Kidney tubule cell (primary cell): ENCODE measurements around the gene CNTD1.
A peak's percentile ranks its signal among the peaks of the same experiment; 100 is the strongest.

Experiments
- DNase-seq: peaks from one replicate; pipeline ENCODE4 v3.0.0-alpha.2; 2018; ENCODE audit warnings: low spot score

Gene CNTD1

DNA sequence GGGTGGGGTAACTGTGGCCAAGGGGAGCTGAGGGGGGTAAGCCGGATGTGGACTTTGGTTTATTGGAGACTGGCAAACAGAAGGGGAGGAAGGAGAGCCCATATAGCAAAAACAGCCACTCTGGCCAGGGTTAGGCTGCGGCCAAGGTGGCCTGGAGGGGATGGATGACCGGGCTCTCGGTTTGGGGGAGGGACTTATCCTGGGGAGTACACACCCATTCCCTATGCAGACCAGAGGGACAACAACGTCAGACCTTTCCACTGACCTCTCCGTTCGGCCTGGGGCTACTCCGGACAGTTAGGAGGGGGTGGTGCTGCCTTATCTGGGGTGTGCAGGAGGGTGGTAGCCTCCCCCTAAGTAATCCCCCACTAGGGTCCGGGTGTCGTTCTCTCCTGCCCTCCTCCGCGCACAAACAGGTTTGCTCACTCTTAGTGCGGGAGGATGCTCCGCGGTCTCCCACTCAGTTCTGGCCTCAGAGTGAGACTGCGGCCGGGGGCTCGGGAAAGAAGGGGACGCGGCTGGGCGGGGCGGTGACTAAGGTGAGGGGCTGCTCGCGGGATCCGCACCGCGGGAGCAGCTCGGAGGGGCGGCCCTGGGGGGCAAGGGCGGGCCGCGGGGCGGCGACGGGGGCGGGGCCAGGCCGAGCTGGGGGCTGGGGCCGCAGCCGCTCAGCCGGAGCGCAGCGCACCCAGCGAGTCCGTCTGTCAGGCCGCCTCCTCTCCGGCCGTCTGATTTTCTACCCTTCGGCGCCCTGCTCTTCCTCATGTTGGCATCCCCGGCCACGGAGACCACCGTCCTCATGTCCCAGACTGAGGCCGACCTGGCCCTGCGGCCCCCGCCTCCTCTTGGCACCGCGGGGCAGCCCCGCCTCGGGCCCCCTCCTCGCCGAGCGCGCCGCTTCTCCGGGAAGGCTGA lies 18.5 kb upstream of the CNTD1 start, which contains the start of gene WNK4:
TSS of gene WNK4 (plus strand) at position 675 of the 915 bp plus-strand sequence. CDS start at position 764, 89 bp downstream.
- peak; percentile 65 for DNase-seq

DNA sequence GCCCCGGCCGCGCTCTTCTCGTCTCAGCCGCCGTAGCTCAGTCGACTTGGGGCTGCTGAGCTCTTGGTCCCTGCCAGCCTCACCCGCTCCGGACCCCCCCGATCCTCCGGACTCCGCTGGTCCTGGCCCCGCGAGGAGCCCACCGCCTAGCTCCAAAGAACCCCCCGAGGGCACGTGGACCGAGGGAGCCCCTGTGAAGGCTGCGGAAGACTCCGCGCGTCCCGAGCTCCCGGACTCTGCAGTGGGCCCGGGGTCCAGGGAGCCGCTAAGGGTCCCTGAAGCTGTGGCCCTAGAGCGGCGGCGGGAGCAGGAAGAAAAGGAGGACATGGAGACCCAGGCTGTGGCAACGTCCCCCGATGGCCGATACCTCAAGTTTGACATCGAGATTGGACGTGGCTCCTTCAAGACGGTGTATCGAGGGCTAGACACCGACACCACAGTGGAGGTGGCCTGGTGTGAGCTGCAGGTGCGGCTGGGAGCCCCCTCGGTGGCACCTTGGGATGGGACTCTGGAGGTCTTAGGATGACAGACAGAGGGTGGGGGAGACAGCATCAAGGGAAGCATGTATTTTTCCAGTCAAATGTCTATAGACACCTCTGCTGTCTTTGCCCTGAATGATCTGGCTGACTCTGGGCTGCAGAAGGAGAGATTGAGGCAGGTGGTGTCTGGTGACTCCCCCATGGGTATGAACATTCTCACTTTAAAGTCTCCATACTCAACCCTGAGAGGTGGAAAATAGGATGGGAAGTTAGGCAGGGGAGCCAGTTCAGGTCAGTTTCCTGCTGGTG lies 17.6 kb upstream of the CNTD1 start:
- DNase-seq = no peak

DNA sequence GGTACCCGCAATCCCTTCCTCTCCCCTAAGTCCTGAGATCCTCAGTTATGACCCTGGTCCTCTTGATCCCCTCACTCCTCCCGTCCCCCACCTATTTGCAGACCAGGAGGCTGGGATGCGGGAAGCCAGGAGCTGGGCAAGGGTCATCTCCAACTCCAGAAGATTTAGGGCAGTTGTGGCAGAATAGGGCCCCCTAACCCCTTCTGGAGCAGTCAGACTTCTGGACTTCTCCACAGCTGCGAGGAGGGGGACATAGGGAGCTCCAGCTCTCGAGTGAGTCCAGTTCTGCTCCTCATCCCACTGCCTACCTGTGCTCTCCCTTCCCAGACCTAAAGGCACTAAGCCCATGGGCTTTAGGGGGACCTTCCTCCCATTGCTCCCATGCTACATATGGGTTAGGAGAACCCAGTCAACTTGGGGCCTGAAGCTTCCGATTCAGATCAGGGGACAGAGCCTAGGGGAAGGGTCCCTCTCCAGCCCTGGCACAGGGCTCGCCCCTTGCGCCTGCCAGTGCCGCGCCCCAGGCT lies 17.0 kb upstream of the CNTD1 start:
- no peak for DNase-seq

DNA sequence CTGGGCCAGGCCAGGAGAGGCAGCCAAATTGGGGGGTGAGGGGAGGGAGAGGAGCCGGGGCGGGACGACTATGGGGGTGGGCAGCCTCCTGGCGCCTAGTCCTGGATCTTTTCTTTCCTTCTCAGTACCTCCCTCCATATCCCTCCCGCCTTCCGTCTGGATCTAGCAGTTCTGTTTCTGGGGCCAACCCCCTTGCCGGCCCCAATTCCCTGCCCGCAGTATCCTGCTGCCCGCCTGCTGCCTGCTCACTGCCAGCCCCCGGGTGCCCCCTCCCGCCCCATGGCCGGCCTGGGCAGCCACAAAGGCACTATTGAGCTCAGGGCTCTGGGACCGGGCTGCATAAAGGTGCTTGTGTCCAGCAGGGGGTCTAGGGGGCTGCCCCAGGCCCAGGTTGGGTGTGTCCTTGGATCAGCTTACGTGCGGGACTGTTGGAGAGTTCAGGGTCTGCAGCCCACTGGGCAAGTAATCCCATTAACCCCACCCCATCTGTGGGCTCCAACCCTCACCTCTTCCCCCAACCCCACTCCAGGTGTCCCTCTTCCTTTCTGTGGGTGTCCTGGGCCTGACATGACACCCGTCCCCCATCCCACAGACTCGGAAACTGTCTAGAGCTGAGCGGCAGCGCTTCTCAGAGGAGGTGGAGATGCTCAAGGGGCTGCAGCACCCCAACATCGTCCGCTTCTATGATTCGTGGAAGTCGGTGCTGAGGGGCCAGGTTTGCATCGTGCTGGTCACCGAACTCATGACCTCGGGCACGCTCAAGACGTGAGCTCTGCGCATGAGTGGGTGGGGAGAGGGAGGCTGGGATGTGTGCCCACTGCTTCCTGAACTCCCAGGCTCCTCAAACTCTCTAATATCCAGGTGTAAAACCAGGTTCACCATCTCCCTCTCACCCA lies 16.2 kb upstream of the CNTD1 start:
- no peak for DNase-seq

DNA sequence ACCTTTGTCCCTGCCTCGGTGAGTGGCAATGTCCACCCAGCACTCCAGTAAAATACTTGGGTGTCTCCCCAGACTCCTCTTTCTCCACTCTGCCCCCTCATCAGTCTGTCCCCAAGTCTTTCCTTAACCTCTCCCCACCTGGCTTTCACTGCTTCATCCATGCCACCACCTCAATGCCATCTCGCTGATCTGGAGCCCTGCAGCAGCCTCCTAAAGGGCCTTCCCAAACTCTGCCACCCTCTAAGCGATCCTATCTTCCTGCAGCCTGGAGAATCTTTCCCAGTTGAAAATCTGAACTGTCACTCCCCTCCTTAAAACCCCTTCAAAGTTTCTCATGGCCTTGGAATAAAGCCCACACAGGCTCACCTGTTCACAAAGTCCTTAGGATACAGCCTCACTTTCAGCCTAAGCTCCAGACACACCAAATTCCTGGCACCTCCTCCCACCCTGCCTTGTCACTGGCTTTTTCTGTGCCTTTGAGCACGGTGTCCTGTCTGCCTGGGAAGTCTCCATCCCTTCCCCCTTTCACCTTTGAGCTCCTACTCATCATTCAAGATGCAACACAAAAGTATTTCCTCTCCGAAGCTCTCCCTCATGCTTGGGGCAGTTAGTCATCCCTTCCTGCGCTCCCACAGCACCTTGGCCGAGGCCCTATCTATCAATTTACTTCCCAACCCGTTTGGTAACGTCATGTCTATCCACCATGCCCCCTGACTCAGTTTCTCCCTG lies 15.4 kb upstream of the CNTD1 start:
- DNase-seq = peak; percentile 96

DNA sequence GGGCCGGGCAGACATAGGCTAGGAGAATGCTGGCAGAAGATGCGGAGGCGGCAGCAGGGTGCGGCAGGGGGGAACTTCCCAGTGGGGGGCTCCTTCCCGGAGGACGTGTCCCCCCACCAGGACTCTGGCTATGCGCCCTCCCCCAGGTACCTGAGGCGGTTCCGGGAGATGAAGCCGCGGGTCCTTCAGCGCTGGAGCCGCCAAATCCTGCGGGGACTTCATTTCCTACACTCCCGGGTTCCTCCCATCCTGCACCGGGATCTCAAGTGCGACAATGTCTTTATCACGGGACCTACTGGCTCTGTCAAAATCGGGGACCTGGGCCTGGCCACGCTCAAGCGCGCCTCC lies 14.9 kb upstream of the CNTD1 start:
- no peak for DNase-seq

DNA sequence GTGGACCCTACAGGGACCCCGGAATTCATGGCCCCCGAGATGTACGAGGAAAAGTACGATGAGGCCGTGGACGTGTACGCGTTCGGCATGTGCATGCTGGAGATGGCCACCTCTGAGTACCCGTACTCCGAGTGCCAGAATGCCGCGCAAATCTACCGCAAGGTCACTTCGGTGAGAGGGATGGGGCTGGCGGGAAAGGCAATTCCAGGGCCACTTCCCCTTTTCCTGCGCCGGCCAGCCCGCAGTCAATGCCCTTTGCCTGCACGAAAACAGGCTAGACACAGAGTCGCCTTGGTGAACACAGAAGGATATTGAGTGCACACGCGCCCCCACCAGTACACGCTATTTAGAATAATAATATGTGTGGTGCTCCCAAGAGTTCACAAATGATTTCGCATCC lies 14.3 kb upstream of the CNTD1 start:
- DNase-seq = no peak

DNA sequence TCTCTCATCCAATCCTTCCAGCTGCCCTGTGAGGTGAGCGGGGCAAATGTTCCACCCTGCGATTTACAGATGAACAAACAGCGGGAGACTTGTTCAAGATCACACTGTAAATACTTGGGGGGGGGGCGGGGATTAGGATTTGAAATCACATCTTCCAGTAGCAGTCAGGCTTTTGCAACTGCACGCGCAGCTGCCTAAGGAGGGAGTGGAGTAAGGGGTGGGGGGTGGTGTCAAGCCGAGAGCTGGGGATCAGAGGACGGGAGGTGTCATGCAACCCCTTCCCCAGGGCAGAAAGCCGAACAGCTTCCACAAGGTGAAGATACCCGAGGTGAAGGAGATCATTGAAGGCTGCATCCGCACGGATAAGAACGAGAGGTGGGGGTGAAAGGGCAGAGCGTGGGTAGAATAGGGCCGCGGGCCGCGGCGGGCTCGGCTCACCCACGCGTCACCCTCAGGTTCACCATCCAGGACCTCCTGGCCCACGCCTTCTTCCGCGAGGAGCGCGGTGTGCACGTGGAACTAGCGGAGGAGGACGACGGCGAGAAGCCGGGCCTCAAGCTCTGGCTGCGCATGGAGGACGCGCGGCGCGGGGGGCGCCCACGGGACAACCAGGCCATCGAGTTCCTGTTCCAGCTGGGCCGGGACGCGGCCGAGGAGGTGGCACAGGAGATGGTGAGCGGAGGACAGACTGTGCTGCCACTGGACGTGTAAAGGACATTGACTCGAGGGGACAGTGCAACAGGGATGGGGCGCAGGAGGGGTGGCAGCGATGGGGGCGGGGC lies 13.7 kb upstream of the CNTD1 start:
- DNase-seq = no peak

DNA sequence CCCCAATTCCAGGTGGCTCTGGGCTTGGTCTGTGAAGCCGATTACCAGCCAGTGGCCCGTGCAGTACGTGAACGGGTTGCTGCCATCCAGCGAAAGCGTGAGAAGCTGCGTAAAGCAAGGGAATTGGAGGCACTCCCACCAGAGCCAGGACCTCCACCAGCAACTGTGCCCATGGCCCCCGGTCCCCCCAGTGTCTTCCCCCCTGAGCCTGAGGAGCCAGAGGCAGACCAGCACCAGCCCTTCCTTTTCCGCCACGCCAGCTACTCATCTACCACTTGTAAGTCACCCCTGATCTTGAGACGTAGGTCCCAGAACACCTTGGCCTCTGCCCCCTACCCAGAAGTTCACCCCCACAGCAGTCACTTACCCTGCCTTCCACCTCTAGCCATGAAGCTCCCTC lies 11.4 kb upstream of the CNTD1 start:
- DNase-seq = no peak

DNA sequence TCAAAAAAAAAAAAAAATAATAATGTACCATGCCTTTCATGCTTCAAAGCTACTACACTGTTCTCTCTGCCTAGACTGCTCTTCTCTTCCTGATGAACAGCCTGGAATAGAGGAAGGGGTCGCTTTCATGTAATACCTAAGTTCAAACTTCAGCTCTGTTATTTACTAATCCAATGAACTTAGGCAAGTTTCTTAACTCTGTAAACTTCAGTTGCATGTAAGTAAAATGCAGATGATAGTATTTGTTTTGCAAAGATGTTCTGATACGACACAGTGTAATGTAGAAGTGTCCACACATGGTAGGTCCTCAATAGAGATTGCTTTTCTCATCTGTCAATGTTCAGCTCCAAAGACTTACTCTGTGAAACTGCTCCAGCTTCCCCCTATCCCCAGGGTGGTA lies 6.7 kb upstream of the CNTD1 start:
- DNase-seq = no peak

DNA sequence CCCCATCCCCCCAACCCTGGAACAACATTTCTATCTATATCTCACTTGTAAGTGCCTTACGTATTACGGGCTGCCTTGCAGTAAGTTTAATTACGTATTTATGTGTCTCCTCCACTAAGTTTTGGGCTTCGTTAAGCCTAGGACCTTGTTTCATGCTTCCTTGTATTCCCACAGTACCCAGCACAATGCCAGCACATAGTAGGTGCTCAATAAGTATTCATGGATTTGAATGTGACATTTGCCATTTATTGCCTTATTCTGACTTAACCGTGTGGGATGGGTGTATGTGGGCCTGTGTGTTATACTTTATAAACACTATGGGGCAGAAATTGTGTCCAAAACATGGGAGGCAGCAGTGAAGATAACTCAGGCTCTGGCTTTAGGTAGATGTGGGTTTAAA lies 6.1 kb upstream of the CNTD1 start:
- DNase-seq = no peak

DNA sequence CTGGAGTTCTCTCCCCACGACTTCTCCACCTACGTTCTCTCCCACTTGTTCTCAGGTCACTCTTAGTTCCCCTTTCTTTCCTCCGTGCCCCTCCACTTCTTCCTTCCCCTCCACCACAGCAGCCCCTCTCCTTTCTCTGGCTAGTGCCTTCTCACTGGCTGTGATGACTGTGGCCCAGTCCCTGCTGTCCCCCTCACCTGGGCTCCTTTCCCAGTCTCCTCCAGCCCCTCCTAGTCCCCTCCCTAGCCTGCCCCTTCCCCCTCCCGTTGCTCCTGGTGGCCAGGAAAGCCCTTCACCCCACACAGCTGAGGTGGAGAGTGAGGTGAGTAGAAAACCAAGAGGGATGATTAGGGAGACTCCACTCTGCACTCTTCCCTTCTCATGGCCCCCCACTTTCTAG lies 3.6 kb upstream of the CNTD1 start:
- DNase-seq = no peak

DNA sequence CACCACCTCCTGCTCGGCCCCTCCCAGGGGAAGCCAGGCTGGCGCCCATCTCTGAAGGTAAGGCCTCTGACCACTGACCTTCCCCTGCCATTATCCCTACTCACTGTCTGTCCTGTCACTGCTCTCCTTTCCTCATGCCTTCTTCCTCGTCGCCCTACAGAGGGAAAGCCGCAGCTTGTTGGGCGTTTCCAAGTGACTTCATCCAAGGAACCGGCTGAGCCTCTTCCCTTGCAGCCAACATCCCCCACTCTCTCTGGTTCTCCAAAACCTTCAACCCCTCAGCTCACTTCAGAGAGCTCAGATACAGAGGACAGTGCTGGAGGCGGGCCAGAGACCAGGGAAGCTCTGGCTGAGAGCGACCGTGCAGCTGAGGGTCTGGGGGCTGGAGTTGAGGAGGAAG lies 3.2 kb upstream of the CNTD1 start:
- peak; percentile 33 for DNase-seq

DNA sequence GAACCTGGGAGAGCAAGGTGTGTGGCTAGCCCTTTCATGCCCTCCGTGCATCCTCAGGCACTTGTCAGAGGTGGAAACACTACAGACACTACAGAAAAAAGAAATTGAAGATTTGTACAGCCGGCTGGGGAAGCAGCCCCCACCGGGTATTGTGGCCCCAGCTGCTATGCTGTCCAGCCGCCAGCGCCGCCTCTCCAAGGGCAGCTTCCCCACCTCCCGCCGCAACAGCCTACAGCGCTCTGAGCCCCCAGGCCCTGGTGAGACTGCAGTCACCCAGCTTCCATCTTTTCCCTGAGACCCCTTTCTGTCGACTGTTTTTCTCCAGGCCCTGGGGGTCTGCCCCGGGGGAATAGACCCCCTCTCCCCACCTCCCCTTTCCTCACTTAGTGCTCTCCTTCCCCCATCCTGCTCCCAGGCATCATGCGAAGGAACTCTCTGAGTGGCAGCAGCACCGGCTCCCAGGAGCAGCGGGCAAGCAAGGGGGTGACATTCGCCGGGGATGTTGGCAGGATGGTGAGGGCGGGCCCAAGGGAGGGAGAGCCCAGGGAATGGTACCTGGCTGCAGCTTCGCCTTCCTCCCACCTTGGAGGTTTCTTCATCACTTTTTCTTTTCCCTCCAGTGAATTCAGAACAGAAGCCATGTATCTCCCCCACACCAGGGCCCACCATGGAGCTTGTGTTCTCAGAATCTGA lies 2.4 kb upstream of the CNTD1 start:
- DNase-seq = no peak

DNA sequence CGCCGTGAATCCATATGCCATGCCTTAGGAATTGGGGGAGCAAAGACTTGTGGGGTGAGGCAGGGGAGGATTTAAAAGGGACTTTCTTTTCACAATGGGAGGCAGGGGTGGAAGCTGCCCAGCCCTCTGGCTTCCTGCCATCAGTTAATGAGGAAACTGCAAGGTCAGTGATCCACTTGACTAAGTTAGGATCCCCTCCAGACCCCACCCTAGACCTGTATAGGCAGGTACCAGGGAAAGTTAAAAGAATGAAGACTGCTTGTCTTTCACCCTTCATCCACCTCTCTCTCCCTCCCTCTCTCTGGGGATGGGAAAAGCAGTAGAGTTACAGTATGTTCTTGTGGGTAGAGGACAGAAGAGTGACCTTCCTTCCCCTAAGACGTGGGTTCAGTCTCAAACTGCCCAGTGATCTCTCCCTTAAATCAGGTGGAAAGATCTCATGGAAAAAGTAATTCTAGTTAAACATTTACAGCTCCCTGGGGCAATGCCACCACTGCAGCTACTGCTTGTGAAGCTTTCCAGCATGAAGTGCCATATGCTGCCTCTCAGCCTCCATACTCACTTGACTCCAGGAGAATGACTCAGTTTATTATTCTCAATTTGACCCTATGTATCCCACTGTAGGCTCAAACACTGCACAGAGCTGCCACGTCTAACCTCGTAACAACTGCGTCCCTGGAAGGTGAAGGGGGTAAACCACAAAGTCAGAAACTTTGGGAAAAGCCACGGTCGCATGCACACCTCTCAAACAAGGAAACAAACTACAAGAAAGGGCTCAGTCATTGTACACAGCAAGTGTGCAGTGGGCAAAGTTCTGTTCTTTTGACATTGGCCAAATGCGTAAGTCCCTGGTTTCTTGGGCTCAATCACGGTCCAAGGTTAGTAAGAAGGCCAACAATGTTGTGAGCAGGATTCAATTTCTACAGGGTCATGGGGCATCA lies 1.3 kb upstream of the CNTD1 start:
- DNase-seq = peak; percentile 88

DNA sequence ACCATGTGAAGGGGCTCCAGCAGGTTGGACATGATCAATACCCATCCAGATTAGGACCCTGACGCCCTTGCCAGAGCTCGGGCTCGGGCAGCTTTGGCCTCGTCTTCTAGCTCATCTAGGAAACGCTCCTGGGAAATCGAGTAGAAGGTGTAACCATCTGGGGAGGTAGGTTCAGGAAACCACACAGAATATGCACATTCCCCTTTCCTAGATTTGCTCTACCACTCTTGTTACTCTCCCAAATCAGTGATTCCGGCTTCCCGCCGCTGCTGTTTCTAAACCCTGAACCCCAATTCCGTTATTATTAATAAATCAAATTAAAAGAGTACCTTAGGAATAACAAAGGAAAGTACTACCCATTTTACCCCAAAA lies 664 bp upstream of the CNTD1 start:
- DNase-seq = peak; percentile 12

DNA sequence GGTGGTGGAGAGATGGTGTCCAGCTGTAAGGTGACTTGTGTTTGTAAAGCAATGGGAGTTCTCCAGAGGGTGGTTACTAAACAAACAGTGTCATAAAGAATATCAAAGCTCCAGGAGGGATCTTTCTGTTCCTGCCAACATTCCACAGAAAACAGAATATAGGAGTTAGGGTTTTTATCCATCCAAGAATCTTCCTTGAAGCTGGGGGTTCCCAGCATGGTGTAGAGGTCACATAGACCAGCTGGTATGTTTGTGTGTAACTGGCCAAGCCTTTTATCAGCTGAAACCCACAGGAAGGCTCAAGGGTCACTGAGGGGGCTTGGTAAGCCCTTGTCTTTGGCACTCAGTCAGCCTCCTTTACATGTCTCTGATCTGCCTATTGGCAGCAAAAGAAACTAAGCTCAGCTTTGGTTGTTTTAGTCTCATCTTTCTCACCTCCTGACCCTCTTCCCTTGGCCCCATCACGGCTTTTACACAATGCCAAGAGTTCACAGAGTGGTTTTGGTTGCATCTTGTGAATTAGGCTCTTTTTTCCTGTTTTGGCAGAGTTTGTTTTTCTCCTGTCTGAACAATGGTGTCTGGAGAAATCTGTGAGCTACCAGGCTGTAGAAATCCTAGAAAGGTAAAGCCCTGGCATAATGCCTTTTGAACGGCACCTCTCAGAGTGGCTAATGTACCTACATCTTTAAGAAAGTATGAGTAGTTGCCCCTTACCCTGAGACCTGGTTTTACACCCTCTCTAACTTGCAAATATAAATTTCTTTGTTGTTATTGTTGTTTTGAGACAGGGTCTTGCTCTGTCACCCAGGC lies 4.6 kb downstream of the CNTD1 start:
- no peak for DNase-seq

DNA sequence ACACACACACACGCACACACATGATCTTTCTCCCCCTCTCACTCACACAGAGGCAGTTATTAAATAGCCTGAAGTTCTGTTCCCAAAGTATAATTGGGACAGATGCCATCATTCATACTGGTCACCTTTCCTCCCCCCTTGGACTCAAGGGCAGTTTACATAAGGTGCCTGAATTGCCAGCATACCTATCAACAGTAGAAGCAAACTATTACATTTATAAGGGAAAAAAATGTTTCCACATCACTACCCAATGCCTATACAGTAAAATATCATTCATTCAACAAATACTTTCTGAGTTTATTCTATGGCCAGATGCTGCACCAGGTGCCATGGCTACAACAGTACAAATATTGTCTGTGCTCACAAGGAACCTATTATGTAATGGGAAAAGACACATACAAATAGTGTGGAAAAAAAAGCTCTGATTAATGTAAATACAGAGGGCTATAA lies 6.3 kb downstream of the CNTD1 start:
- DNase-seq = no peak
